Neural cell (in vitro differentiated cells): Measurements from ENCODE around the gene PPP1R13B. TPM values are rescaled to one million over a fixed set of nuclear protein-coding genes. Genes with fewer than 3 reads are reported as not detected.

Experiments
- H2AFZ ChIP-seq: fragments of 200-600, 300-800 bp; sonication (generic), shearing (Covaris generic); 2 replicates; pipeline ENCODE4 v1.6.0; 2014; ENCODE audit warnings: low read depth, mild to moderate bottlenecking, antibody characterized with exemption, low read length, moderate library complexity
- H3F3A ChIP-seq: fragments of 200-600 bp; shearing (Covaris generic); 2 replicates; pipeline ENCODE4 v1.6.1; 2016; ENCODE audit warnings: mild to moderate bottlenecking, moderate library complexity, mixed read lengths, antibody characterized with exemption, low read length; ENCODE audit not compliant: insufficient read depth, poor library complexity, severe bottlenecking
- H3K27ac ChIP-seq: fragments of 200-600, 300-800 bp; sonication (generic), shearing (Covaris generic); 2 replicates; pipeline ENCODE4 v1.5.1; 2014; ENCODE audit warnings: mild to moderate bottlenecking, low read length, moderate library complexity
- H3K27me3 ChIP-seq: fragments of 300-800, 200-600 bp; sonication (generic), shearing (Covaris generic); 2 replicates; pipeline ENCODE4 v1.6.0; 2014; ENCODE audit warnings: mild to moderate bottlenecking, low read depth, low read length, moderate library complexity; ENCODE audit not compliant: insufficient read depth
- H3K36me3 ChIP-seq: fragments of 300-800, 200-600 bp; sonication (generic), shearing (Covaris generic); 2 replicates; pipeline ENCODE4 v1.5.1; 2014; ENCODE audit warnings: mild to moderate bottlenecking, antibody characterized with exemption, low read length, moderate library complexity; ENCODE audit not compliant: insufficient read depth
- H3K4me2 ChIP-seq: fragments of 300-800, 200-600 bp; sonication (generic), shearing (Covaris generic); 2 replicates; pipeline ENCODE4 v1.6.0; 2014; ENCODE audit warnings: mild to moderate bottlenecking, low read length
- H3K4me3 ChIP-seq: fragments of 300-800, 200-600 bp; sonication (generic), shearing (Covaris generic); 2 replicates; pipeline ENCODE4 v1.5.1; 2014; ENCODE audit warnings: mild to moderate bottlenecking, low read length, moderate library complexity
- H3K79me2 ChIP-seq: fragments of 200-600 bp; shearing (Covaris generic); replicated peaks from 2 replicates; pipeline ENCODE4 v1.6.0; 2014; ENCODE audit warnings: mild to moderate bottlenecking, low read length, moderate library complexity; ENCODE audit not compliant: insufficient read depth
- H3K9ac ChIP-seq: fragments of 300-800, 200-600 bp; sonication (generic), shearing (Covaris generic); 2 replicates; pipeline ENCODE4 v1.6.1; 2016; ENCODE audit warnings: mild to moderate bottlenecking, low read length, mixed read lengths
- H3K9me2 ChIP-seq: fragments of 200-600 bp; shearing (Covaris generic); 2 replicates; pipeline ENCODE4 v1.6.1; 2016; ENCODE audit warnings: mild to moderate bottlenecking, low read length, mixed read lengths; ENCODE audit not compliant: insufficient read depth
- H3K9me3 ChIP-seq: fragments of 200-600, 300-800 bp; sonication (generic), shearing (Covaris generic); 2 replicates; pipeline ENCODE4 v1.6.1; 2016; ENCODE audit warnings: mild to moderate bottlenecking, mixed run types, low read length, moderate library complexity, mixed read lengths
- H4K20me1 ChIP-seq: fragments of 200-600 bp; shearing (Covaris generic); 2 replicates; pipeline ENCODE4 v1.6.1; 2016; ENCODE audit warnings: mild to moderate bottlenecking, mixed run types; ENCODE audit not compliant: insufficient read depth
- CTCF ChIP-seq: fragments of 450-650 bp; IDR thresholded peaks from 2 replicates; pipeline ENCODE4 v1.5.1; 2014; ENCODE audit warnings: antibody characterized with exemption, mild to moderate bottlenecking, moderate library complexity; ENCODE audit not compliant: poor library complexity, severe bottlenecking
- EP300 ChIP-seq: fragments of 450-650 bp; conservative IDR thresholded peaks from 2 replicates; pipeline ENCODE4 v1.6.1; 2014; ENCODE audit warnings: antibody characterized with exemption, mild to moderate bottlenecking, moderate library complexity; ENCODE audit not compliant: poor library complexity, severe bottlenecking
- EZH2 ChIP-seq: fragments of 200-600, 300-800 bp; shearing (Covaris generic), sonication (generic); IDR thresholded peaks from 2 replicates; pipeline ENCODE4 v1.6.1; 2014; ENCODE audit warnings: antibody characterized with exemption, low read length, borderline replicate concordance, mild to moderate bottlenecking; ENCODE audit not compliant: insufficient read depth, poor library complexity, severe bottlenecking
- MXI1 ChIP-seq: fragments of 450-650 bp; conservative IDR thresholded peaks from 2 replicates; pipeline ENCODE4 v1.6.1; 2014; ENCODE audit warnings: antibody characterized with exemption, mild to moderate bottlenecking; ENCODE audit not compliant: poor library complexity, severe bottlenecking
- POLR2AphosphoS5 ChIP-seq: IDR thresholded peaks from 2 replicates; pipeline ENCODE4 v1.6.1; 2012
- RAD21 ChIP-seq: fragments of 450-650 bp; conservative IDR thresholded peaks from 2 replicates; pipeline ENCODE4 v1.6.1; 2014; ENCODE audit warnings: antibody characterized with exemption, mild to moderate bottlenecking, moderate library complexity
- REST ChIP-seq: IDR thresholded peaks from 2 replicates; pipeline ENCODE4 v1.6.1; 2012; ENCODE audit warnings: borderline replicate concordance
- SMC3 ChIP-seq: fragments of 450-650 bp; conservative IDR thresholded peaks from 2 replicates; pipeline ENCODE4 v1.6.1; 2014; ENCODE audit warnings: antibody characterized with exemption, mild to moderate bottlenecking, moderate library complexity; ENCODE audit not compliant: poor library complexity
- TAF1 ChIP-seq: IDR thresholded peaks from 2 replicates; pipeline ENCODE4 v1.6.1; 2012; ENCODE audit warnings: low read depth
- polyA plus RNA-seq: library from polyadenylated mRNA; depleted of rRNA; stranded (reverse); fragments of >200 nt; gene quantifications from 2 replicates; pipeline ENCODE4 v1.2.3, GENCODE V29; 2014

PPP1R13B gene
- polyA plus RNA-seq, 1 donor from 2014 or later, result 8.2 TPM

GRCh38 chr14:103735439-103735814 is 111.9 kb downstream of the PPP1R13B start:
- Histone ChIP-seq H4K20me1 (no peaks in the 10 kb centered on the region), H3K9me3 (no peaks in the 10 kb centered on the region), H3K4me3 (no peak overlapping the region), H3K9me2 (no peaks in the 10 kb centered on the region), H3K36me3 (no peaks in the 10 kb centered on the region), H3K4me2 (no peak overlapping the region), H2AFZ (no peak overlapping the region), H3K27me3 (no peaks in the 10 kb centered on the region), H3K9ac (no peak overlapping the region), H3K79me2 (no peaks in the 10 kb centered on the region), H3K27ac (no peak overlapping the region), H3F3A (no peaks in the 10 kb centered on the region)
- no peak for TF ChIP-seq RAD21
- no peak for TF ChIP-seq MXI1
- no peak for TF ChIP-seq SMC3
- TF ChIP-seq POLR2AphosphoS5, result no peak
- no peak for TF ChIP-seq REST
- no peak for TF ChIP-seq CTCF
- TF ChIP-seq EP300, result no peak
- no peak for TF ChIP-seq EZH2
- no peak for TF ChIP-seq TAF1

GRCh38 chr14:103735022-103735421 is 112.4 kb downstream of the PPP1R13B start:
- Histone ChIP-seq H3K4me2 (no peak overlapping the region), H3K36me3 (no peaks in the 10 kb centered on the region), H3K79me2 (no peaks in the 10 kb centered on the region), H3K9me3 (no peaks in the 10 kb centered on the region), H3K9me2 (no peaks in the 10 kb centered on the region), H3K27me3 (no peaks in the 10 kb centered on the region), H2AFZ (no peak overlapping the region), H3K9ac (no peak overlapping the region), H3F3A (no peaks in the 10 kb centered on the region), H4K20me1 (no peaks in the 10 kb centered on the region), H3K4me3 (no peak overlapping the region), H3K27ac (no peak overlapping the region)
- TF ChIP-seq CTCF (no peak), SMC3 (no peak), REST (no peak), TAF1 (no peak), MXI1 (no peak), POLR2AphosphoS5 (no peak), RAD21 (no peak)
